Loucy (cell line): ENCODE measurements around the gene TBX19.

Experiments
- H2AFZ ChIP-seq: fragments of 200-600 bp; sonication (generic); 2 replicates; pipeline ENCODE4 v1.6.0; 2016; ENCODE audit warnings: antibody characterized with exemption, mild to moderate bottlenecking, low read length, moderate library complexity
- H3F3A ChIP-seq: fragments of 200-600 bp; 2 replicates; pipeline ENCODE4 v1.6.0; 2016; ENCODE audit warnings: antibody characterized with exemption, low read depth, mild to moderate bottlenecking
- H3K27me3 ChIP-seq: fragments of 200-600 bp; sonication (generic); 2 replicates; pipeline ENCODE4 v1.6.1; 2014; ENCODE audit warnings: low read length, mild to moderate bottlenecking; ENCODE audit not compliant: insufficient read depth, poor library complexity, severe bottlenecking
- H3K36me3 ChIP-seq: fragments of 200-600 bp; sonication (generic); 2 replicates; pipeline ENCODE4 v1.6.1; 2016; ENCODE audit warnings: low read length; ENCODE audit not compliant: insufficient read depth
- H3K4me1 ChIP-seq: fragments of 200-600 bp; sonication (generic); 2 replicates; pipeline ENCODE4 v1.5.1; 2014; ENCODE audit warnings: low read length, mild to moderate bottlenecking; ENCODE audit not compliant: insufficient read depth, poor library complexity, severe bottlenecking
- H3K4me2 ChIP-seq: fragments of 200-600 bp; sonication (generic); 2 replicates; pipeline ENCODE4 v1.6.0; 2014; ENCODE audit warnings: antibody characterized with exemption, low read length, low read depth, mild to moderate bottlenecking; ENCODE audit not compliant: poor library complexity, severe bottlenecking
- H3K4me3 ChIP-seq: fragments of 200-600 bp; sonication (generic); 2 replicates; pipeline ENCODE4 v1.5.1; 2014; ENCODE audit warnings: low read length, mild to moderate bottlenecking, mixed read lengths; ENCODE audit not compliant: poor library complexity, severe bottlenecking
- H3K79me2 ChIP-seq: fragments of 200-600 bp; sonication (generic); 2 replicates; pipeline ENCODE4 v1.6.1; 2014; ENCODE audit warnings: low read length; ENCODE audit not compliant: insufficient read depth
- H3K9ac ChIP-seq: fragments of 200-600 bp; sonication (generic); 2 replicates; pipeline ENCODE4 v1.6.0; 2014; ENCODE audit warnings: mild to moderate bottlenecking, low read depth, low read length, moderate library complexity; ENCODE audit not compliant: poor library complexity, severe bottlenecking
- H3K9me2 ChIP-seq: fragments of 200-600 bp; sonication (generic); replicated peaks from 2 replicates; pipeline ENCODE4 v1.6.1; 2016; ENCODE audit warnings: low read depth, low read length, mixed read lengths
- H3K9me3 ChIP-seq: fragments of 200-600 bp; sonication (generic); 2 replicates; pipeline ENCODE4 v1.6.1; 2014; ENCODE audit warnings: mild to moderate bottlenecking, antibody characterized with exemption, low read length, low read depth; ENCODE audit not compliant: insufficient read depth
- H4K20me1 ChIP-seq: fragments of 200-600 bp; sonication (generic); 2 replicates; pipeline ENCODE4 v1.6.0; 2014; ENCODE audit warnings: antibody characterized with exemption, low read length, mild to moderate bottlenecking; ENCODE audit not compliant: insufficient read depth, poor library complexity, severe bottlenecking
- EZH2phosphoT487 ChIP-seq: fragments of 200-600 bp; IDR thresholded peaks from 2 replicates; pipeline ENCODE4 v1.6.1; 2018; ENCODE audit warnings: antibody characterized with exemption, mild to moderate bottlenecking, moderate library complexity, borderline replicate concordance
- TF ChIP-seq, protein P1 (sequence below): fragments of 200-600 bp; sonication (generic); conservative IDR thresholded peaks from 2 replicates; pipeline ENCODE4 v1.5.1; 2014; ENCODE audit warnings: mild to moderate bottlenecking, antibody characterized with exemption, low read length

The TBX19 gene

GRCh38 chr1:168252204-168252733 lies 28.4 kb upstream of the TBX19 start:
- Histone ChIP-seq H3K36me3 (peaks cover 30% of the 10 kb centered on the region), H3K9ac (no peak overlapping the region), H3K4me3 (no peak overlapping the region), H3K27me3 (no peaks in the 10 kb centered on the region), H3K79me2 (peaks cover 33% of the 10 kb centered on the region), H4K20me1 (peaks cover 8% of the 10 kb centered on the region), H2AFZ (no peak overlapping the region), H3K9me3 (peaks cover 13% of the 10 kb centered on the region; the same call in 1 of the 2 replicates), H3F3A (no peaks in the 10 kb centered on the region; the same call in 1 of the 2 replicates), H3K4me1 (no peaks in the 10 kb centered on the region), H3K9me2 (no peaks in the 10 kb centered on the region), H3K4me2 (no peak overlapping the region)
- TF ChIP-seq, protein P1, sequence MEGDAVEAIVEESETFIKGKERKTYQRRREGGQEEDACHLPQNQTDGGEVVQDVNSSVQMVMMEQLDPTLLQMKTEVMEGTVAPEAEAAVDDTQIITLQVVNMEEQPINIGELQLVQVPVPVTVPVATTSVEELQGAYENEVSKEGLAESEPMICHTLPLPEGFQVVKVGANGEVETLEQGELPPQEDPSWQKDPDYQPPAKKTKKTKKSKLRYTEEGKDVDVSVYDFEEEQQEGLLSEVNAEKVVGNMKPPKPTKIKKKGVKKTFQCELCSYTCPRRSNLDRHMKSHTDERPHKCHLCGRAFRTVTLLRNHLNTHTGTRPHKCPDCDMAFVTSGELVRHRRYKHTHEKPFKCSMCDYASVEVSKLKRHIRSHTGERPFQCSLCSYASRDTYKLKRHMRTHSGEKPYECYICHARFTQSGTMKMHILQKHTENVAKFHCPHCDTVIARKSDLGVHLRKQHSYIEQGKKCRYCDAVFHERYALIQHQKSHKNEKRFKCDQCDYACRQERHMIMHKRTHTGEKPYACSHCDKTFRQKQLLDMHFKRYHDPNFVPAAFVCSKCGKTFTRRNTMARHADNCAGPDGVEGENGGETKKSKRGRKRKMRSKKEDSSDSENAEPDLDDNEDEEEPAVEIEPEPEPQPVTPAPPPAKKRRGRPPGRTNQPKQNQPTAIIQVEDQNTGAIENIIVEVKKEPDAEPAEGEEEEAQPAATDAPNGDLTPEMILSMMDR: no peak
- TF ChIP-seq EZH2phosphoT487: no peak

DNA sequence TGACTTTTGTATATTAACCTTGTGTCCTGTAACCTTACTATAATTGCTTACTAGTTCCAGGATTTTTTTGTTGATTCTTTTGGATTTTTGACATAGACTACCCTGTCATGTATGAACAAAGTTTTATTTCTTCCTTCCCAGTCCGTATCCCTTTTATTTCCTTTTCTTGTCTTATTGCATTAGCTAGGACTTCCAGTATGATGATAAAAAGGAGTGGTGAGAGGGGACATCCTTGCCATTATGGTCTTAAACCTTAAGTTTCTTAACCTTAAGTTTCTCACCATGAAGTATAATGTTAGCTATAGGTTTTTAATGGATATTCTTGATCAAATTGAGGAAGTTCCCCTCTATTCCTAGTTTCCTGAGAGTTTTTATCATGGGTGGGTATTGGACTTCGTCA lies 24.5 kb upstream of the TBX19 start:
- H3K36me3 ChIP-seq: peaks cover 13% of the 10 kb centered on the region
- TF ChIP-seq EZH2phosphoT487: no peak

DNA sequence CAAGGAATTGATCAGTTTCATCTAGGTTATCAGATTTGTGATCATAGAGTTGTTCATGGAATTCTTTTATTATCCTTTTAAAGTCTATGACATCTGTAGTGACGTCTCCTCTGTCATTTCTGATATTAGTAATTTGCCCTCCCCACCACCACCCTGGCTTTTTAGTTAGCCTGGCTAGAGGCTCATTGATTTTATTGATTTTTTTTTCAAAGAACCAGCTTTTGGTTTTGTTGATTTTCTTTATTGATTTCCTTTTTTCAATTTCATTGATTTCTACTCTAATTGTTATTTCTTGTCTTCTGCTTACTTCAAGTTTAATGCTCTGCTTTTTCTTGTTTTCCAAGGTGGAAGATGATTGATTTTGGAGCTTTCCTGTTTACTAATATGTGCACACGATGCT lies 23.3 kb upstream of the TBX19 start:
- no peaks in the 10 kb centered on the region for H3K27me3 ChIP-seq
- no peak overlapping the region for H3K9ac ChIP-seq
- TF ChIP-seq, protein P1: no peak
- no peak for TF ChIP-seq EZH2phosphoT487
- no peaks in the 10 kb centered on the region for H3K4me1 ChIP-seq
- no peak overlapping the region for H2AFZ ChIP-seq
- H4K20me1 ChIP-seq: no peaks in the 10 kb centered on the region
- H3K9me2 ChIP-seq: no peaks in the 10 kb centered on the region
- H3K4me2 ChIP-seq: no peak overlapping the region
- H3K4me3 ChIP-seq: no peak overlapping the region
- peaks cover 5% of the 10 kb centered on the region; the same call in 1 of the 2 replicates for H3K36me3 ChIP-seq
- H3K79me2 ChIP-seq: no peaks in the 10 kb centered on the region
- H3F3A ChIP-seq: no peaks in the 10 kb centered on the region; the same call in 1 of the 2 replicates
- peaks cover 13% of the 10 kb centered on the region; the same call in 1 of the 2 replicates for H3K9me3 ChIP-seq

More for the DNA sequence above, 24.5 kb upstream of the TBX19 start:
- H4K20me1 ChIP-seq: peaks cover 4% of the 10 kb centered on the region
- no peak overlapping the region for H3K4me2 ChIP-seq
- no peaks in the 10 kb centered on the region; the same call in 1 of the 2 replicates for H3F3A ChIP-seq
- no peak overlapping the region for H3K9ac ChIP-seq
- peaks cover 6% of the 10 kb centered on the region; the same call in 1 of the 2 replicates for H3K79me2 ChIP-seq
- H3K9me2 ChIP-seq: no peaks in the 10 kb centered on the region
- H3K27me3 ChIP-seq: no peaks in the 10 kb centered on the region
- peaks cover 13% of the 10 kb centered on the region; the same call in 1 of the 2 replicates for H3K9me3 ChIP-seq
- H2AFZ ChIP-seq: no peak overlapping the region
- no peaks in the 10 kb centered on the region for H3K4me1 ChIP-seq
- no peak overlapping the region for H3K4me3 ChIP-seq

- no peaks in the 10 kb centered on the region for H4K20me1 ChIP-seq
- no peaks in the 10 kb centered on the region for H3F3A ChIP-seq
- H3K36me3 ChIP-seq: peaks cover 10% of the 10 kb centered on the region
- no peak overlapping the region for H3K4me2 ChIP-seq
- TF ChIP-seq, protein P1: no peak
- no peak for TF ChIP-seq EZH2phosphoT487
- H2AFZ ChIP-seq: no peak overlapping the region
- no peaks in the 10 kb centered on the region for H3K79me2 ChIP-seq
- H3K4me3 ChIP-seq: no peak overlapping the region
- peaks cover 13% of the 10 kb centered on the region; the same call in 1 of the 2 replicates for H3K9me3 ChIP-seq
- no peaks in the 10 kb centered on the region for H3K9me2 ChIP-seq
- no peaks in the 10 kb centered on the region for H3K4me1 ChIP-seq
- no peaks in the 10 kb centered on the region for H3K27me3 ChIP-seq
- H3K9ac ChIP-seq: no peak overlapping the region
These were observed 21.1 kb upstream of the TBX19 start for GRCh38 chr1:168259567-168259966.
